ENCODE results near the gene CEP170B.
"Not testable (repeated sequence)": the region's sequence is repeated elsewhere in the genome, so short reads cannot be mapped to it uniquely, and the experiment has no call there.

Gene CEP170B

DNA sequence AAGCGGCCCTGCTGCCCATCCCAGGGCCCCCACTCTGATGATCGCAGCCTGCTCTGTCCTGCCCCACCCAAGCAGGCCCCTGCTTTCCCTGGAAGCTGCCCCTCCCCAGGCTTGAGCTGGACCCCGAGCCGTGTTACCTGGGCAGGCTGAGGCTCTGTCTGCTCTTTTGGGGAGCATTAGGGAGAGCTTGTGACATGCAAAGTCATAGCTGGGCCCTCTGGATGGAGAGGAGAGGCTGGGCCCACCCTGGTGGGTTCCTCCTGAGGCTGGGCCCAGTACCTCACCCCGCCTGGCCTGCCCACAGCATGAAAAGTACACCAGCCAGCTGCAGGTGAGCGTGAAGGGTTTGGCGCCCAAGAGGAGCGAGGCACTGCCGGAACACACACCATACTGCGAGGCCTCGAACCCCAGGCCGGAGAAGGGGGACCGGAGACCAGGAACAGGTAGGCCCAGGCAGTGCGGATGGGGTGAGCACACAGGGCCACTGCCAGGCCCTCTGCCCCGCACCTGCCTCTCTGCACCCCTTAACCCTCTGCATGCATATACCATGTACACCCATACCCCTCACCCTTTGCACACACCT lies 15.0 kb downstream of the CEP170B start:
- no peak for DNase-seq

DNA sequence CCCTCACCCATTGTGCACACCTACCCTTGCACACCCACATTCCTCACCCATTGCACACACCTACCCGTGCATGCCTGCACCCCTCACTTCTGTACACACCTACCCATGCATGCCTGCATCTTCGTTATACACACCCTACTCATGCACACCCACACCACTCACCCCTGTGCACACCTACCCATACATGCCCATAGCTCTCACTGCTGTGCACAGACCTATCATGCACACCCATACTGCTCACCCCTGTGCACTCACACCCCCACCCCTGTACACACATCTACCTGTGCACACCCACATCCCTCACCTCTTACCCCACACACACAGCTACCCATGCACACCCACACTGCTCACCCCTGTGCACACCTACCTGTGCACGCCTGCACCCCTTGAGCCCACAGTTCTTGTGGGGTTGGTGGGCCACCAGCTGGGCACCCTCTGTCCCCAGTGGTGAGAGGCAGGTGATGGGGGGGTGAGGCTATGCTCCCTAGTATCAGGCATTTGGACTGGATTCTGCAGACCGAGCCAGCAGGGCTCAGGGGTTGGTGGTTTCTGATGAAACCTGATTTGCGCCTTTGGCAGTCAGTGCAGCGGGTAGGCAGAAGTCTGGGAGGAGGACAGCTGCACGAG lies 15.6 kb downstream of the CEP170B start:
- DNase-seq: no peak

DNA sequence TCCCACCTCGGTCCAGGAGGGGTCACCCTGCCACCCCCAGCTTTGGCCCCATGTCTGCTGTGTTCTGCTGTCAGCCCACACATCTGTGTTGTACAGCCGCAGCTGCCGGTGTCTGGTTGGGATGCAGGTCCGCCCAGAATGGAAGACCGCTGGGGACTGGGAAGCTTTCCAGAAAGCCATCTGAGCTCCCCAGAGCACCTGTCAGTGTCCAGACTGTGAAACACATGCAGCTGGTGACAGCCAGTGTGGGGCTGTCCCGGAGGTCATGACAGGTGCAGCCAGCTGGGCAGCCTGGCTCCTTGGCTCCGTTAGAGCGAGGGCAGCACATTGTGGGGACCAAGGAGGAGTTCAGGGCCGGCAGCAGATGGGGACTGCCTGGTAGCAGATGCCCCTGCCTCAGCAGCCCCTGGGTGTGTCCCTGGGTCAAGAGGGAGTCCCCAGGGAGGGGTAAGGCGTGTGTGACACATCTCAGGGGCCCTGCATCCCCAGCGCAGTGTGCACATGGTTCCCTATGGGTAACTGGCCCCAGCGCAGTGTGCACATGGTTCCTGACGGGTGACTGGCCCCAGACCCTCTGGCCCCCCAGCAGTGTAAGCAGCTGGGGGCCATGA lies 16.4 kb downstream of the CEP170B start:
- no peak for DNase-seq

DNA sequence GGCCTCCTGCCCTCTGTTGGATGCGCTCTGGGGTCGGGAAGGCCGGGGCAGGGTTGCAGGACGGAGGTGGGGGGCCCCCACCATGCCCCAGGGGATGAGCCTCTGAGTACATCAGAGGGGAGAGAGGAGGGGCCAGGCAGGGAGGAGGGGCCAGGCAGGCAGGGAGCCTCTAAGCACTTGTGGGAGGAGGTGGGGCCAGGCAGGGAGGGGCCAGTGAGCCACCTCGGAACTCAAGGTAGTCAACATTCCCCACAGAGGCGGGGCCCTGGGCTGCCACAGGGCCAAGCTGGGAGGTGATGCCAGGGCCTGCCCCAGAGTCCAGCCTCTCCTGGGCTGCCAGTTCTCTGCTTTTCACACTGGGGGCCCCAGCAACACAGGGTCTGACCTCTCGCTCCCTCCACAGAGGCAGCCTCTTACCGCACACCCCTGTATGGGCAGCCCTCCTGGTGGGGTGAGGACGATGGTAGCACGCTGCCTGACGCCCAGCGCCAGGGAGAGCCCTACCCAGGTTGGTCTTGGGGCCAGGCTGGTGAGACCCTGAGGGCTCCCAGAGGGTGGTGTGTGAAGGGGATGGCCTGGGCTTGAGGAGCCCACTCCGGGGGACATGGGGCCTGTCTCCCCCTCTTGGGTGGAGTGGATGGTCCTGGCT lies 17.4 kb downstream of the CEP170B start:
- no peak for DNase-seq

DNA sequence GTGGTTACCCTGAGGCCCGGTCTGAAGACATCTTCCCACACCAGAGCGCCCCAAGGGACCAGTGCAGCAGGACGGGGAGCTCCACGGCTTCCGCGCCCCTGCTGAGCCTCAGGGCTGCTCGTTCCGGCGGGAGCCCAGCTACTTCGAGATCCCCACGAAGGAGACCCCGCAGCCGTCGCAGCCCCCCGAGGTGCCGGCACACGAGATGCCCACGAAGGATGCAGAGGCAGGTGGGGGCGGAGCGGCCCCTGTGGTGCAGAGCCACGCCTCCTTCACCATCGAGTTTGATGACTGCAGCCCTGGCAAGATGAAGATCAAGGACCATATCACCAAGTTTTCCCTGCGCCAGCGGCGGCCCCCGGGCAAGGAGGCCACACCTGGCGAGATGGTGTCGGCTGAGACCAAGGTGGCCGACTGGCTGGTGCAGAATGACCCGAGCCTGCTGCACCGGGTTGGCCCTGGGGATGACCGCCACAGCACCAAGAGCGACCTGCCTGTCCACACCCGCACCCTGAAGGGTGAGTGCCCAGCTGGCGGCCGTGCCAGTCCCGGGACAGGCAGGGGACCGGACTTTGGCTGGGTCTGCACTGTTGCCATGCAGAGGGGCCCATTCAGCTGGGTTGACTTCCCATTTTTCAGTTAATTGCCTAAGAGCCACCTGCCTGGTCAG lies 18.1 kb downstream of the CEP170B start:
- DNase-seq: no peak

DNA sequence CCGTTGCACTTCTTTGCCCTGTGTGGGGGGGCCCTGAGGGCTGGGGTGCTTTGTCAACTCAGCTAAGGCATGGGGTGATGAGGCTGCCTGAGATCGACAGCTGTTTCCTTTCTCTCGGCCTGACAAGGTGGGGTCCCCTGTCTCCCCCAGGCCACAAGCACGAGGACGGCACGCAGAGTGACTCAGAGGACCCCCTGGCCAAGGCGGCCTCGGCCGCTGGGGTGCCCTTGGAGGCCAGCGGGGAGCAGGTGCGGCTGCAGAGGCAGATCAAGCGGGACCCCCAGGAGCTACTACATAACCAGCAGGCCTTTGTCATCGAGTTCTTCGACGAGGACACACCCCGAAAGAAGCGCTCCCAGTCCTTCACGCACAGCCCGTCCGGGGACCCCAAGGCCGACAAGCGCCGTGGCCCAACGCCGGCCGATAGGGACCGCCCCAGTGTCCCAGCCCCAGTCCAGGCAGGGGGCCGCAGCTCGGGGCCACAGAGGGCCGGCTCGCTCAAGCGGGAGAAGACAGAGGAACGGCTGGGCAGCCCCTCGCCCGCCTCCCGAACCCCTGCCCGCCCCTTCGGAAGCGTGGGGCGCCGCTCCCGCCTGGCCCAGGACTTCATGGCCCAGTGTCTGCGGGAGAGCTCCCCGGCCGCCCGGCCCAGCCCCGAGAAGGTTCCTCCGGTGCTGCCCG lies 18.8 kb downstream of the CEP170B start:
- DNase-seq: no peak

DNA sequence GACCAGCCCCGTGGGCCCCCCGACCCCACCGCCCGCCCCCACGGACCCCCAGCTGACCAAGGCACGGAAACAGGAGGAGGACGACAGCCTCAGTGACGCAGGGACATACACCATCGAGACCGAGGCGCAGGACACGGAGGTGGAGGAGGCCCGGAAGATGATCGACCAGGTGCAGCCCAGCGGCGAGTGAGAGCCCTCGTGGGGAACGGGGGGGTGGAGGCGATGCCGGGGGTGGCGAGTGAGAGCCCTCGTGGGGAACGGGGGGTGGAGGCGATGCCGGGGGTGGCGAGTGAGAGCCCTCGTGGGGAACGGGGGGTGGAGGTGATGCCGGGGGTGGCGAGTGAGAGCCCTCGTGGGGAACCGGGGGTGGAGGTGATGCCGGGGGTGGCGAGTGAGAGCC lies 19.3 kb downstream of the CEP170B start:
- DNase-seq: not testable (repeated sequence)

DNA sequence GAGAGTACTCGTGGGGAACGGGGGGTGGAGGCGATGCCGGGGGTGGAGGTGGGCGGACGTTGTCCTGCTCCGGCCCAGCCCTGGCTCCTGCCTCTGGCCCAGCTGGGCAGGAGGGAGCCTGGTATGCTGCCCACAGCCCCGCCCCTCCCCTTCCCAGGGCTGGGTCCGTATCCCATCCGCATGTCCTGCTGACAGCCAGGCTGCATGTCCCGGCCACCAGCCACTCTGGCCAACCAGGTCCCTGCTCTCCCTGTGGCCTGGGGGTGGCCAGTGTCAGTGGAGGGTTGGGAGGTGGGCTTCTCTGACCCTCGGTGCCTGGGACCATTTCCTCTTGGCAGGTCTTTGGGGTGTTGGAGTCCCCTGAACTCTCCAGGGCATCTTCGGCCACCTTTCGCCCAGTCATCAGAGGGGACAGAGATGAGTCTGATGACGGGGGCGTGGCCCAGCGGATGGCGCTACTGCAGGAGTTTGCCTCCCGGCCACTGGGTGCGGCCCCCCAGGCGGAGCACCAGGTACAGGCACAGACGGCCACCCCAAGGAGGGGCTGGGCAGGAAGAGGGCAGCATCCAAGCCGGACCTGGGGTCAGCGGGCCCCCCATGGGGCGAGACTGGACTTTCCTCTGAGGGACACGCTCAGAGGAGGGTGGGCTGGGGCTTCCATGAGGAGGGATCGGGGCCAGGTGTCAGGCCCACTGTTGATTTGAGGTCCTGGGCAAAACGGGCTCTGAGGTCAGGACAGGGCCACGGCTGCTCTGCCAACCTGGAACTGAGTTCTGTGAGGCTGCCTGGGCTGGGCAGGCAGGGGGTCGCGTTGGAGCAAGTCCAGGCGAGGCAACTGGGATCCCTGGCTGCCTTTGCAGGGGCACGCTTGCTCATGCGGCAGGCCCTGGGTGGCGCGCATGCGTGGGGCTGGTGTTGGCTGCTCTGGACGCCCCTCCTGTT lies 20.2 kb downstream of the CEP170B start:
- DNase-seq: no peak

DNA sequence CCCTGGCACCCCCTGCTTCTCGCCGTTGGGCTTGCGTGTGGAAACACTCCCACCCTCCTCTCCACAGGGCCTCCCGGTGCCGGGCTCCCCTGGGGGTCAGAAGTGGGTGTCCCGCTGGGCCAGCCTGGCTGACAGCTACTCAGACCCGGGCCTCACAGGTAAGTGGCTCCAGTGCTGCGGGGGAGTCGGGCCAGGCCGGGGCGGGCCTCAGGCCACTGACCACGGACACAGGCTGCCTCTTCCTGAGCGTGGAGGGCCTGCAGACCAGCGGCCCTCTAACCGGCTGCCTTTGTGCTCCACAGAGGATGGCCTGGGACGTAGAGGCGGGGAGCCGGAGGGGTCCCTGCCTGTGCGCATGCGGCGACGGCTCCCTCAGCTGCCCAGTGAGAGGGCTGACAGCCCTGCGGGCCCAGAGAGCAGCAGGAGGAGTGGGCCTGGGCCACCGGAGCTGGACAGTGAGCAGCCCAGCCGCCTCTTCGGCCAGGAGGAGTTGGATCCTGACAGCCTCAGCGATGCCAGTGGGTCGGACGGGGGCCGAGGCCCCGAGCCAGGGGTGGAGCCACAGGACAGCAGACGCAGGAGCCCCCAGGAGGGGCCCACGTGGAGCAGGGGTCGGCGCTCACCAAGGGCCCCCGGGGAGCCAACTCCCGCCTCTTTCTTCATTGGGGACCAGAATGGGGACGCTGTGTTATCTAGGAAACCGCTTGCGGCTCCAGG lies 21.1 kb downstream of the CEP170B start:
- no peak for DNase-seq

DNA sequence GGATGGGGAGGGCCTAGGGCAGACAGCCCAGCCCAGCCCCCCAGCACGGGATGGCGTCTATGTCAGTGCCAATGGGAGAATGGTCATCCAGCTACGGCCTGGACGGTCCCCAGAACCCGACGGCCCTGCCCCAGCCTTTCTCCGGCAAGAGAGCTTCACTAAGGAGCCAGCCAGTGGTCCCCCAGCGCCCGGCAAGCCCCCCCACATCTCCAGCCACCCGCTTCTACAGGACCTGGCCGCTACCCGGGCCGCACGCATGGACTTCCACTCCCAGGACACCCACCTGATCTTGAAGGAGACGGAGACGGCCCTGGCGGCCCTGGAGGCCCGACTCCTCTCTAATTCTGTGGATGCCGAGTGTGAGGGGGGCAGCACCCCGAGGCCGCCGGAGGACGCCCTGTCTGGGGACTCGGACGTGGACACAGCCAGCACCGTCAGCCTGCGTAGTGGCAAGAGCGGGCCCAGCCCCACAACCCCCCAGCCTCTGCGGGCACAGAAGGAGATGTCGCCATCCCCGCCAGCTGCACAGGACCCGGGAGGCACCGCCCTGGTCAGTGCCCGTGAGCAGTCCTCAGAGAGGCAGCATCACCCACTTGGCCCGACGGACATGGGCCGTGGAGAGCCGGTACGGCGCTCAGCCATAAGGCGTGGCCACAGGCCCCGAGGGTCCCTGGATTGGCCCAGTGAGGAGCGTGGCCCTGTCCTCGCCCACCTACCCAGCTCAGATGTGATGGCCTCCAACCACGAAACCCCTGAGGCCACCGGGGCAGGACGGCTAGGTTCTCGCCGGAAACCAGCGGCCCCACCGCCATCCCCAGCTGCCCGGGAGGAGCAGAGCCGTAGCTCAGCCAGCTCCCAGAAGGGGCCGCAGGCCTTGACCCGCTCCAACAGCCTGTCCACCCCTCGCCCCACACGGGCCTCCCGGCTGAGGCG lies 21.9 kb downstream of the CEP170B start:
- DNase-seq: no peak

DNA sequence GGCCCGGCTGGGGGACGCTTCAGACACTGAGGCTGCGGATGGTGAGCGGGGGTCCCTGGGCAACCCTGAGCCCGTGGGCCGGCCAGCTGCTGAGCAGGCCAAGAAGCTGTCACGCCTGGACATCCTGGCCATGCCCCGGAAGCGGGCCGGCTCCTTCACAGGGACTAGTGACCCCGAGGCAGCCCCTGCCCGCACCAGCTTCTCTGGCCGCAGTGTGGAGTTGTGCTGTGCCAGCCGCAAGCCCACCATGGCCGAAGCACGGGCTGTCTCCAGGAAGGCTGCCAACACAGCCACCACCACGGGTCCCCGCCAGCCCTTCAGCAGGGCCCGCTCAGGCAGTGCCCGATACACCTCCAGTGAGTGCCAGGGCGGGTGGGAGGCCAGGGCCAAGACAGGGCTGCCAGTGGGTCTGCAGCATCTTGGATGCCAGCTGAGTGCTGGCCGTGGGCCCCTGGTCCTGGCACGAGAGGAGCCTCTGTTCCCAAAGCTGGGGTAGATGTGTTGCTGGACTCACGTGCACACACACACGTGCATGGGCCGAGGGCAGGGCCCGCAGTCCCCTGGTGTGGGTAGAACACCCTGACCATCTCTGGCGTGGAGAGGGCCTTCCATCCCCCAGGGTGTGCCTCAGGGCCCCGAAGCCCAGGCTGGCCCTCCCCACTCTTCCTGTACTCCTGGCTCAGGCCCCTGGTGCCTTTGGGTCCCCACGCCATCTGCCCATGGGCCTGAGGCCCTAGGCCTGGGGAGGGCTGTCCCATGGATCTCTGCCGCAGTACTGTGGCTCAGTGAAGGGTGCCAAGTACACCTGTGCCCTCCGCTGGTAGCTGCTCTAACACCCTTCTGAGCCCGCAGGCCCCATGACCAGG lies 22.8 kb downstream of the CEP170B start:
- DNase-seq: no peak

DNA sequence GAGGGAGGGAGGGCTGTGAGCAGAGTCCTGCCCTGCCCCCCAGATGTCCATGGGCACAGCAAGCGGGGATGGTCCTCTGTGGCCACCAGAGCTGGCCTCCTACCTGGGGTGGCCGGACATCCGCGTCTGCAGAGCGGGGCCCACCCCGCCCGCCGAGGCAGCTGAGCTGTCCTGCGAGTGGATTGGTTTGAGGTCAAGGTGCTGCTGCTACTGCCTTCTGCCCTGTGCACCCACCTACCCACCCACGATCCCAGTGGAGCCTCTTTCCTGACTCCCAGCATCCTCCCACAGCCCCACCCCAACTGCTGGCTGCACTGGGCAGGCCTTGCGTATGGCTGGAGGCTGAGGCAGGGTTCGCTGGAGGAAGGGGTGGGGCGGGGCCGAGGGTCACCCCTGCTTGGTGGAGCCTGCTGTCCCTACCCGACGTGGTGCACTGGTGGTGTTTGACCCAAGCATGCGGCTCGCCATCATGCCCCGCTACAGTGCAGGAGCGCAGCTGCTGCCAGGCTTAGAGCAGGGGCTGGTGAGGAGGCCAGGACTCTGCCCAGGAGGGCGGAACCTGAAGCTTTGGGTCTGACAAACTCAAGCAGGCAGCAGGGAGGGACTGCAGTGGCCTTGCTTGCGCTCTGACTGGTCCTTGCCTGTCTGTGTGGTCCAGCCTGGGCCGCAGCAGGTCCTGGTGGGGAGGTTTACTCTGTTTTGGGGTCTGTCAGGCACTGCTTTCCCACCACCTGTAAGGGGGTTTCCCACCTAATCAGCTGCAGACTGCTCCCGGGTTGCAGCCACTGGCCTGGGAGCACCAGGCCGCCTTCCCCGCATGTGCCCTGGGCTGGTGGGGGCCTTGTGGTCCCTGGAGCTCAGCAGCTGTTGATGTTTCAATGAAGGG lies 23.7 kb downstream of the CEP170B start:
- DNase-seq: no peak

DNA sequence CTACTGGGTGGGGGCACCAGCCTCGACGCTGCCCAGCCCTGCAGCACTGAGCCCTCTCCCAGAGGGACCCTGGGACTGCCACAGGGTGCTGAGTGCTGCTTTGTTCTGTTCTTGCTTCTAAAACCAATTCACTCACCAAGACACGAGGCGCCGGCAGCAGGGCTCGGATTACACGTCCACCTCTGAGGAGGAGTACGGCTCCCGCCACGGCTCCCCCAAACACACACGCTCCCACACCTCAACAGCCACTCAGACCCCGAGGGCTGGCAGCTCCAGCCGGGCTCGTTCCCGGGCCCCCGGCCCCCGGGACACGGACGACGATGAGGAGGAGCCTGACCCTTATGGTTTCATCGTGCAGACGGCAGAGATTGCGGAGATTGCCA lies 24.3 kb downstream of the CEP170B start:
- no peak for DNase-seq

DNA sequence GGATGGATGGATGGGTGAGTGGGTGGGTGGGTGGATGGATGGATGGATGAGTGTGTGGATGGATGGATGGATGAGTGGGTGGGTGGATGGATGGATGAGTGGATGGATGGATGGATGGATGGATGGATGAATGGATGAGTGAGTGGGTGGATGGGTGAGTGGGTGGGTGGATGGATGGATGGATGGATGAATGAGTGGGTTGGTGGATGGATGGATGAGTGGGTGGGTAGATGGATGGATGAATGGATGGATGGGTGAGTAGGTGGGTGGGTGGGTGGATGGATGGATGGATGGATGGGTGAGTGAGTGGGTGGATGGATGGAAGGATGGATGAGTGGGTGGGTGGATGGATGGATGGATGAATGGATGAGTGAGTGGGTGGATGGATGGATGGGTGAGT lies 25.2 kb downstream of the CEP170B start:
- DNase-seq: not testable (repeated sequence)

DNA sequence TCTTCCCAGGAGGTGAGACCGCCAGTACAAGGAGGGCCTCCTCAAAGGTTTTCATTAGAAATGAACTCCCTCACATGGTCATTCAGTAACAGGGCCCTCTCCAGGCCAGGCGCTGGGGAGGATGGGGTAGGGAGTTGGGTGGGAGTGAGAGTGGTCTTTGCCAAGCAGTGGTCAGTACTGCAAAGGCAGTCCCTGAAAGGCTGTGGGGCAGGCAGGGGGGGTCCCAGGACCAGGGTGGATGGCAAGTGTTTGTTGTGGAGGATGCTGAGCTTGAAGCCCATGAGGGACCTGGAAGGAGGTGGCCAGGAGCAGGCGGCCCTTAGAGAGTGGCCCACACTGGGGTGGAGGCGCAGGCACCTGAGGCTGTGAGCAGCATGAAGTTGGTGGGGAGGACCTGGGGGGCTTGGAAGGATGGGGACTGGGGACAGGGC lies 26.1 kb downstream of the CEP170B start:
- DNase-seq: no peak

DNA sequence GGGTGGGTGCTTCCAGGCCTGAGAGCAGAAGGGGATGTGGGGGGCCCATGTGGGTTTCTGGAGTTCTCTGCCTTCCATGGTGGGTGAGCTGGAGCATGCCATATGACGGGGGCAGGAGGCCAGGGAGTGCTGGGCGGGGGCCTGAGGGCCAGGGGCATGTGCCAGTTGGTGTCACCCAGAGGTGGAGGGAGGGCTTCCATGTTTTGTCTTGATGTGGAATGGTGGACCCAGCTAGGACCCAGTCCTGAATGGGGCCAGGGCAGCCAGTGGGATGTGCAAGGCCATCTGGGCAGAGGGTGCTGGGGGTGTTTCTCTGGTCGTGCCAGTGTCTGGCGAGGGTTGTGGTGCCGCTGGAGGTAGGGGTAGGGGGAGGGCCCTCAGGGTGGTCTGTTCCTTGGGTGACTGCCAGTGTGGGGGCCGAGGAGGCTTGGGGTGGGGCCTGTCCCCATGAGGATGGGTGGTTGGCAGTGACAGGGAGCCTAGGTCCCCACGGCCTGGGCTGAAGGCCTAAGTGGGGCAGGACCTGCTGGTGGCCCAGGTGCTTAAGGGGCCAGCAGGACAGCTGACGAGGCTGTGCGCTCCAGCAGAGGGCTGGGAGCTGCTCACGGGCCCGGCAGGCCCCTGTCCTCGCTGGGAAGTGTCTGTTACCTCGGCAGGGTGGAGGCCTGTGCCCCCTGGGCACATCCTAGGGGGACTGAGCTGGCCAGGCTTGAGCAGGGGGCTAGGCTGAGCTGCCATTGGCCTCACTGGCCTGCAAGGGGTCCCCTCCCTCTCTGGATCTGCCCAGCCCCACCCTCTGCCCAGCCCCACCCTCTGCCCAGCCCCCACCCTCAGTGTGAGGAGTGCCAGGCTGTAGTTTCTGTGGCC lies 26.8 kb downstream of the CEP170B start:
- DNase-seq: no peak

Data from NCI-H1417 treated with DMSO at 0.1 percent for 48 hours (cell line).